ENCODE results near the gene CRYBA1.

DNA sequence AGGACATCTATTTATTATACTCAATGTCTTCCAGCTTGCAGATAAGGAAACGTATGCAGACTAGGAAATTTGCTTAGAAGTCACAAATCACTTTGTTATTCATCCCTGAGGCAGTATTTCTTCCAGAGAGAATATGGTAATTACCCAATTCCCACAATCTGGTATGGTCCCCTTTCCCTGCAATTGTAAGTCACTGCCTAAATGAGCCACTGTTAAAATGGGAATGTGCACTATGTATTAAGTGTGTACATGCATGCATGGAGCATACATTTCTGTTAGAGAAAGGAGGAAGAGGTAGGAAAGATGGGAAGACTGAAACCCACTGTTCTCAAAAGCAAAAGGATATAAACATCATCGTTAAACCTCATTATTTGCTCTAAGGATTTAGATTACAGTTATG lies 37.3 kb downstream of the CRYBA1 start:
- TF ChIP-seq, protein P1, sequence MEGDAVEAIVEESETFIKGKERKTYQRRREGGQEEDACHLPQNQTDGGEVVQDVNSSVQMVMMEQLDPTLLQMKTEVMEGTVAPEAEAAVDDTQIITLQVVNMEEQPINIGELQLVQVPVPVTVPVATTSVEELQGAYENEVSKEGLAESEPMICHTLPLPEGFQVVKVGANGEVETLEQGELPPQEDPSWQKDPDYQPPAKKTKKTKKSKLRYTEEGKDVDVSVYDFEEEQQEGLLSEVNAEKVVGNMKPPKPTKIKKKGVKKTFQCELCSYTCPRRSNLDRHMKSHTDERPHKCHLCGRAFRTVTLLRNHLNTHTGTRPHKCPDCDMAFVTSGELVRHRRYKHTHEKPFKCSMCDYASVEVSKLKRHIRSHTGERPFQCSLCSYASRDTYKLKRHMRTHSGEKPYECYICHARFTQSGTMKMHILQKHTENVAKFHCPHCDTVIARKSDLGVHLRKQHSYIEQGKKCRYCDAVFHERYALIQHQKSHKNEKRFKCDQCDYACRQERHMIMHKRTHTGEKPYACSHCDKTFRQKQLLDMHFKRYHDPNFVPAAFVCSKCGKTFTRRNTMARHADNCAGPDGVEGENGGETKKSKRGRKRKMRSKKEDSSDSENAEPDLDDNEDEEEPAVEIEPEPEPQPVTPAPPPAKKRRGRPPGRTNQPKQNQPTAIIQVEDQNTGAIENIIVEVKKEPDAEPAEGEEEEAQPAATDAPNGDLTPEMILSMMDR (IDR thresholded peaks at IDR 0.05) = no peak
- no peak for TF ChIP-seq EZH2 (IDR thresholded peaks at IDR 0.05)

Data from neural progenitor cell (in vitro differentiated cells).